Osteoblast (primary cell): ENCODE measurements around the gene INPP5A. TPM values are rescaled to one million over a fixed set of nuclear protein-coding genes. Genes with fewer than 3 reads are reported as not detected.

ENCODE experiments used
- DNase-seq: peaks from one replicate; pipeline ENCODE4 v3.0.0; 2011; ENCODE audit warnings: low spot score, mixed read lengths; ENCODE audit not compliant: insufficient read length; ENCODE audit errors: missing footprints
- H2AFZ ChIP-seq: 2 replicates; pipeline ENCODE4 v1.6.0; 2011; ENCODE audit warnings: mild to moderate bottlenecking, low read length
- H3K27ac ChIP-seq: 2 replicates; pipeline ENCODE4 v1.5.1; 2011; ENCODE audit warnings: mild to moderate bottlenecking, low read depth, low read length, moderate library complexity
- H3K27me3 ChIP-seq: 2 replicates; pipeline ENCODE4 v1.6.0; 2012; ENCODE audit warnings: mild to moderate bottlenecking, control low read depth, inconsistent platforms, low read length, moderate library complexity; ENCODE audit not compliant: insufficient read depth
- H3K36me3 ChIP-seq: 2 replicates; pipeline ENCODE4 v1.5.1; 2011; ENCODE audit warnings: mild to moderate bottlenecking, low read length, control low read depth, moderate library complexity; ENCODE audit not compliant: insufficient read depth
- H3K4me1 ChIP-seq: 2 replicates; pipeline ENCODE4 v1.5.1; 2011; ENCODE audit warnings: mild to moderate bottlenecking, low read length, control low read depth, moderate library complexity; ENCODE audit not compliant: insufficient read depth
- H3K4me2 ChIP-seq: 2 replicates; pipeline ENCODE4 v1.6.0; 2011; ENCODE audit warnings: mild to moderate bottlenecking, low read length; ENCODE audit not compliant: insufficient read depth
- H3K4me3 ChIP-seq: fragments of 200-600 bp; sonication (generic); 3 replicates; pipeline ENCODE4 v1.5.1; 2012; ENCODE audit warnings: mild to moderate bottlenecking, low read length, inconsistent platforms; ENCODE audit not compliant: insufficient read depth
- H3K79me2 ChIP-seq: 2 replicates; pipeline ENCODE4 v1.6.0; 2012; ENCODE audit warnings: mild to moderate bottlenecking, low read length, control low read depth, inconsistent platforms; ENCODE audit not compliant: insufficient read depth
- H3K9me3 ChIP-seq: 2 replicates; pipeline ENCODE4 v1.5.1; 2011; ENCODE audit warnings: low read depth, low read length, control low read depth
- H4K20me1 ChIP-seq: 2 replicates; pipeline ENCODE4 v1.6.0; 2012; ENCODE audit warnings: mild to moderate bottlenecking, low read length, control low read depth; ENCODE audit not compliant: insufficient read depth
- CTCF ChIP-seq: IDR thresholded peaks from 2 replicates; pipeline ENCODE4 v1.5.1; 2011; ENCODE audit warnings: mild to moderate bottlenecking, low read depth, low read length, moderate library complexity; ENCODE audit errors: extremely low read depth
- total RNA-seq: library from RNA; depleted of rRNA; stranded (reverse); fragments of >200 nt; gene quantifications from 2 replicates; pipeline ENCODE4 v1.2.3, GENCODE V29; 2012

Gene INPP5A
- total RNA-seq, 1 donor, result 22.8 TPM

- Histone ChIP-seq H3K4me3 (no peak overlapping the region), H3K79me2 (peaks cover 5% of the 10 kb centered on the region), H4K20me1 (peaks cover 33% of the 10 kb centered on the region), H3K36me3 (no peaks in the 10 kb centered on the region), H2AFZ (no peak overlapping the region), H3K27me3 (no peaks in the 10 kb centered on the region), H3K4me2 (no peak overlapping the region), H3K9me3 (no peaks in the 10 kb centered on the region), H3K4me1 (no peaks in the 10 kb centered on the region), H3K27ac (no peak overlapping the region)
- no peak for TF ChIP-seq CTCF
- peak; percentile 72 for DNase-seq
These were observed 76.2 kb downstream of the INPP5A start for GRCh38 chr10:132613566-132614348.

DNA sequence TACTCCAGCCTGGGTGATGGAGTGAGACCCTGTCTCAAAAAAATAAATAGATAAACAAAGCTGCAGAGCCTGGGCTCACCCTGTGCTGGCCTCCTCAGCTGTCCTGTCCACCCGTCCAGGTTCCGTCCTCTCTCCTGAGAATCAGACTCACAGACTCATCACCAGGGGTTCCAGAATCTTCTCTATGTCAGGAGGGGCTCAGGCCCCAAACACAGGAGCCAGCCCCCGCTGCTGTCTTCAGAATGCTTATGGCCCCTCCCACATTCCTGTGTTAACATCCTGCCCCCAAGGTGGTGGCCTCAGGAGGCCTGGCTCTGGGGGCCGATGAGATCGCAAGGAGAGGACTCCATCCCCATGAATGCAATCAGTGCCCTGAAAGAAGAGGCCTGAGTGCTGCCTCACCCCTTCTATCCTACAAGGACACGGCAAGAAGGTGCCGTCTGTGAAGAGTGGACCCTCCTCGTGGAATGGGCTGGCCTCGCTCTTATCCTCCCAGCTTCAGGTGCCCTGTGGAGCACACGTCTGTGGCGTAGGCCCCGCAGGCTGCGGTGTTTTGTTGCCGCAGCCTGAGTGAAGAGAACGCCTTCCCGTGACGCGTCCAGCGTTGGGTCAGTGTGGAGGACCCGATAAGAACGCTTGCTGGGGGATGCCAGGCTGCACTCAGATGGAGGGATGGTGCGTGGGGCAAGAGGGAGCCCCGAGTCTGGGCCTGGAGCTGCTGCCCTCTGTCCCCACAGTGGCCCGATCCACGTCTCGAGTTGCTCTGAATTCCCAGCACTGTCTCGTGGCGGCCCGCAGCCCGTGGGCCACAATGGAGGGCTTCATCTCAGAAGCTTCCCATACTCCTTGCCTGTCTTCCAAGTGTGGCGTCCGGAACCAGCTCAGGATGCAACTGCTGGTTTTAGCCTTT, 77.1 kb downstream of the INPP5A start:
- Histone ChIP-seq H3K36me3 (no peaks in the 10 kb centered on the region), H3K4me3 (no peak overlapping the region), H3K9me3 (no peaks in the 10 kb centered on the region), H3K79me2 (peaks cover 4% of the 10 kb centered on the region), H3K4me2 (no peak overlapping the region), H3K27ac (no peak overlapping the region), H4K20me1 (peaks cover 39% of the 10 kb centered on the region), H3K4me1 (no peaks in the 10 kb centered on the region), H3K27me3 (no peaks in the 10 kb centered on the region), H2AFZ (no peak overlapping the region)
- no peak for TF ChIP-seq CTCF
- peak; percentile 84 for DNase-seq

DNA sequence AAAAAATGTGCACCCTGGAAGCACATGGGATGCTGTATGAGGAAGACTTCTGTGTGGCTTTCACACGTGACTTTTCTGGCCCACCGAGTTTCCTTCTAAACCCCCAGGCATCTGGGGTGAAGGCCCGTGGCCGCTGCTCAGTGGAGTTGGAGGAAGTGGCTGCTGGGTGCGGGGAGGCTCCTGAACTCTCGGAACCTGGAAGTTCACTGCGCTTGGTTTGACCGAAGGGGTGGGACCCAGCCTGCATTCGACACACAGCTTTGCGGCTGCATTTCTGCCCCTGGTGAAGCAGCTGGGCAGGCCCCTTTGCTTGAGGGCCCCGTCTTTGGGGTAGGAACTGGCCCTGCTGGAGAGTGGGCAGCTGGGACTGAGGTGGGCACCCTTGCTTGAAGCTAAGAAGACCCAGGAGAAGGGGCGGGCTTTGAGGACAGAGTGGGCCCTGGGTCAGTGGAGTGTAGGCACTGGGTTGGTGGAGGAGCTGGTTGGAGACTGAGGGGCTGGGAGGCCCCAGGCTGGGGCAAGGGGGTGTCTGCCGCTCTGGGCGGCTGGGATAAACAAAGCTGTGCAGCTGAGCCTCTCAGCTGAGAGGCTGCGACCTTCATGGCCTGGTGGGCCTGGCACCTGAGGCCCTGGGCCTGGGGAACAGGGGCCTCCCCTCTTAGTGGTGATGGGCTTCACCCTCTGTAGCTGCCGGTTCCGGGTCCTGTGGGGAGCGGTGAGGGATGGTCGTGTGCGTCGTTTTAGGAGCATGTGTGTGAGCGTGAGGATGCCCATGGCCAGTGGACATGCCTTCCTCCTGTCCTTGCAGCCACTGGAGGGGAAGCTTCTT, 78.0 kb downstream of the INPP5A start:
- no peak for TF ChIP-seq CTCF
- H3K4me1 ChIP-seq, result no peaks in the 10 kb centered on the region
- no peak overlapping the region for H2AFZ ChIP-seq
- no peaks in the 10 kb centered on the region for H3K36me3 ChIP-seq
- DNase-seq, result peak; percentile 76
- H3K4me3 ChIP-seq, result no peak overlapping the region
- H3K27ac ChIP-seq, result no peak overlapping the region
- peaks cover 39% of the 10 kb centered on the region for H4K20me1 ChIP-seq
- no peaks in the 10 kb centered on the region for H3K27me3 ChIP-seq
- no peaks in the 10 kb centered on the region for H3K9me3 ChIP-seq
- H3K4me2 ChIP-seq, result no peak overlapping the region
- H3K79me2 ChIP-seq, result peaks cover 4% of the 10 kb centered on the region
